GM19372 (cell line): ENCODE results near the gene NR4A1.
"Not testable (repeated sequence)": the region's sequence is repeated elsewhere in the genome, so short reads cannot be mapped to it uniquely, and the experiment has no call there.

ENCODE experiments used
- ATAC-seq: cut with Tn5 transposase; IDR thresholded peaks from one replicate; pipeline ENCODE4 v1.9.1; 2021; ENCODE audit warnings: mild to moderate bottlenecking, low read depth, moderate library complexity; ENCODE audit not compliant: unreplicated experiment

NR4A1 gene

DNA sequence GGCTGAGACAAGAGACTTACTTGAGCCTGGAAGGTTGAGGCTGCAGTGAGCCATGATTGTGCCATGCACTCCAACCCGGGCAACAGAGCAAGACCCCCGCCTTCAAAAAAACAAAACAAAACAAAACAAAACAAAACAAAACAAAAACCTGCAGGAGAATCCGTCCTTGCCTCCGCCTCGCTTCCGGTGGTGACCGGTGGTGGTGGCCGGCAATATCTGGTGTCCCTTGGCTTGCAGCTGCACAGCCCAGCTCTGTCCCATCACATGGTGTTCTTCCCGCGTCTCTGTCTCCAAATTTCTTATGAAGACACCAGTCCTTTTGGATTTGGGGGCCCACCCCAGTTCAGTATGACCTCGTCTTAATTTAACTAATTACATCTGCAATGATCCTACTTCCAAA is 38.2 kb downstream of the NR4A1 start:
- no peak for ATAC-seq

DNA sequence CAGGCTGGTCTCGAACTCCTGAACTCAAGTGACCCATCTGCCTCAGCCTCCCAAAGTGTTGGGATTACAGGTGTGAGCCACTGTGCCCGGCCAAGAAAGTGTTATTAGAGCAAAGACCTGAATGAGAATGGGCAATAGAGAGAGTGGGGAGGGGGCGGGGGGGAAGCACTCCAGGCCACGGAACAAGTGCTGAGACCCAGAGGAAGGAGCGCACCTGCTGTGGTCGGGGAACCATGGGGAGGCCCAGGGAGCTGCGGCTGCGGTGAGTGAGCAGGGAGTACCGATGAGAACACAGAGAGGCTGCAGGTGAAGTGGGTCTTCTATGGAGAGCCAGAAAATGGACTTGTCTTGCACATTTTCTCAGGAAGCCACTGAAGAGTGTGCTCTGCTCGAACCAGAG is 39.0 kb downstream of the NR4A1 start:
- ATAC-seq = no peak

DNA sequence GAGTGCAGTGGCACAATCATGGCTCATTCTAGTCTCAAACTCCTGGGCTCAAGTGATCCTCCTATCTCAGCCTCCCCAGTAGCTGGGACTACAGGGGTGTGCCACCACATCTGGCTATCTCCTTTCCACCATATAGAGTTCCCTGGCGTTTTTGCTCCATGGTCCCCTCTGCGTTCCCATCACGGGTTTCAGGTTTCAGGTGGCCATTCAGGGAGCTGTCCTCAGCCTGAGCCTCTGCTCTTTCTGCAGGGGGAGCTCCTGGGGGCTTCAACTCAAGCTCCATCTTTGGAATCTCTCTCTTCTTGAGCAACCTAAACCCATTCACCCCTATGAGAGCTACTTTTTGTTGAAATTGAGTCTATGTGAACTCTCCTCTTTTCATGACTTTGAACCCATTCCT is 39.8 kb downstream of the NR4A1 start:
- ATAC-seq = no peak

DNA sequence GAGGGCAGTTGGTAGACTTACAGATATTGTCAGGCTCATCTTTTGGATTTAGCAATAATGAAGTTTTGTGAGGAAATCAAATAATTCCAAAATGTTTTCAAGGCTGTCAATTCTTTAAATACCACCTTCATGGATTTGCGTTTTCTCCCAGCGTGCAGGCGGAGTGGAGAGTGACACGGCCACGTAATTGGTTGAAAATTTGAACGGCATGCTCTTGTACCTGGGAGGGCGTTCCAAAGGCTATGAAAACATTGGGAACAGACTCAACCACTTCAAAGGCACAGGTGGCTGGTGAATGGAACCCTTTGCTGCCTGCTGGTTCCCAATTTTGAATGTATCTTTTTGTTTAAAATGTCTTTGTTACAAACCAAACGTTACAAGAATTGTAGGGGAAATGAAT is 40.6 kb downstream of the NR4A1 start:
- ATAC-seq = no peak

DNA sequence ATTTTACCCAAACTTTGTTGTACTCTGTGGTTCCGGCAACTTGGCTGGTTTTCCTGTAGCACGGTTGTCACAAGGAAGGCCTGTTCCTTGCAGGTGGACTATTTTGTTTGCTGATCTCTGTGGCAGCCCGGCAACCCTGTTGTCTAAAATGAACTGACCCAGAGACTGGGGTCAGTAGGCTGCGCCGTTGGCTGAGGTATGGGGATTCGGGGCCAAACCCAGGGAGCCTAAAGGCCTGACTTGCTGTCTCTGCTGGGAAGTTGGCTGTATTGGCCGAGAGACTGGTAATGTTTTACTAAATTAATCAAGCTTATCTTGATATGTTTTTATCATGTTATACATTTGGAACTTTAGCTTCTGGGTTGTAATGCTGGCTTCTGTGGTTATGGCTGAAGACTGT is 42.1 kb downstream of the NR4A1 start:
- ATAC-seq = no peak

DNA sequence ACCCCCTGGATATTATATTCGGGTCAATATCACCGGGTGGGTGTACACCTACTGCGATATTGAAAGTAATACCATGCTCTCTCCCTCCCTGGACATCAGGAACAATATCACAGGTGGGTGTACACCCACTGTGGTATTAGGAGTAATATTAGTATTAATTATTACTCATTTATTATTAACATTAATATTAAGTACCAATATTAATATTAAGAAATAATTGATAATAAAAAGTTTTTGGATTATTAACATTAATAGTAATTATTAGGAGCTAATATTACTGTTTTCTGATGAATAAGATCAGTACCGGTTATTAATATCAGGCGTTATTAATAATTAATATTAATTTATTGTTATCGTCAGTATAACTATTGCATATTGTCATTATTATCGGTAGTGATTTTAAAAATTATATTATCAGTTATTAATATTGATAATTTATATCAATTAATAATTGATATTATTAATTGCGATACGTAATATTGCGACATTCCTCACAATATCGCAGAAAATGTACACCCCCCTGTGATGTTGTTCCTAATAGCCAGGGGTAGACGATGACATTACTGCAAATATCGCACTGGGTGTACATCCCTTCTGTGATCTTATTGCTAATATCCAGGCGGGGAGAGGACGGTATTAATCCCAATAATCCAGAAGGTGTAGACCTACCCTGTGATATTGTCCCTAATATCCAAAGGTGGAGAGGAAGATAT is 45.2 kb downstream of the NR4A1 start:
- ATAC-seq = no peak

DNA sequence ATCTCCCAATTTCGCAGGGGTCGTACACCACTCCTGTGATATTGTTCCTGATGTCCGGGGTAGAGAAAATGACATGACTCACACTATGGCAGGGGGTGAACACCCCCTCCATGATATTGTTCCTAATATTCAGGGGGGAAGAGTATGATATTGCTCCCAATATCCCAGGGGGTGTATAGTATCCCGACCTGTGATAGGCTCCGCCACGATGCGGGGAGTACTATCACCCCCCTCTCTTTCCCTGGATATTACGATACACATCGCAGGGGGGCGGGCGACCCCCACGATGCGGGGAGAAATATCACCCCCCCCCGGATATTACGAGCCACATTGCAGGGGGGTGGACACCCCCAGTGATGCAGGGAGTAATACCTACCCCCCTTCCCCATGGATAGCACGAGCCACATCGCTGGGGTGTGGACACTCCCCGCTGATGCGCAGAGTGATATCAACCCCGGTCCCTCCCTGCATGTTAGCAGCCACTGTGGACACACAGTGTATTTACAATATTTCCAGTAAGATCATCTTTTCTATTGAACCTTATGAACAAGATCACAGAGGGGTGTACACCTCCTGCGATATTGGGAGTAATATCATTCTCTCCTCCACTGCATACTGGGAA is 45.9 kb downstream of the NR4A1 start:
- ATAC-seq = no peak

DNA sequence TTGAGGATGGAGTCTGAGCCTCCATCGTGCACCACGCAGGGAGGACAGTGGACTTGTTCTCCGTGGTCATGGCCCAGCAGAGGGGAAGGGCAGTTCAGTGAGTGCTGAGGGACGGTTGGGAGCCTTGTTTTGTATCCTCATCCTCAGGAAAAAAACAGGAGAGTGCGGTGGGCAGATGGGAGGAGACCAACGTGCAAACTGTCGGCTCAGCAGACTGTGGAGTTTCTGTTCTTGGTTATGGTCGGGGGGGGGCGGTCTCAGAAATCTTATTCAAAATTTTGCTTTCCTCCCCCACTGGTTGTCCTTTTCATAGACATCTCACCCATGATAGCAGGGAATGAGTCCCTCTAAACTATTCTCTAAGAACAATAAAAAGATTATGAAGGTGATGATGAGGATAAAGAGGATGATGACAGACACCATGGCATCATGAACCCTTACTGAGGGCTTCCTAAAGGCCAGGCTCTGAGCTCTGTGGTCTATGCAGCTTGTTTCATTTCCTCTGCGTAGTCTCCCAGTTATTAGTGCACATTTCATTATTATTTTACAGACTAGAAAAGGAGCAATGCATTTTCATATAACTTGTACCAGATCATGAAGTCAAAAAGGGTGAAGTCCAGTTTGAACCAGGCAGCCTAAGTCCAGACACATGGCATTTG is 53.3 kb downstream of the NR4A1 start:
- ATAC-seq = not testable (repeated sequence)
